Lower leg skin (tissue), 4 donors: ENCODE measurements around the gene EGFL6. TPM values are rescaled to one million over a fixed set of nuclear protein-coding genes. Genes with fewer than 3 reads are reported as not detected.
"Not testable (repeated sequence)": the region's sequence is repeated elsewhere in the genome, so short reads cannot be mapped to it uniquely, and the experiment has no call there.

Experiments
- DNase-seq, 2 donors: peaks; one replicate each; pipeline ENCODE4 v3.0.0-alpha.2; 2019; ENCODE audit warnings: low spot score in 2 of 2
- H3K4me3 ChIP-seq: fragments of 200-600 bp; sonication (generic); 2 replicates; pipeline ENCODE4 v1.5.1; 2017; ENCODE audit warnings: mild to moderate bottlenecking, low read depth; ENCODE audit not compliant: poor library complexity, severe bottlenecking
- POLR2A ChIP-seq, 2 donors: fragments of 450-650 bp; IDR thresholded peaks; one replicate each; pipeline ENCODE4 v1.6.1; 2016 to 2017; ENCODE audit warnings: antibody characterized with exemption in 2 of 2, mild to moderate bottlenecking in 1 of 2, moderate library complexity in 1 of 2
- WGBS, 2 donors: methylation state at CpG; one replicate each; pipeline ENCODE4 v1.1.5; 2018; 5-methylcytosine and 5-hydroxymethylcytosine counted together
- intact Hi-C: fragments of 100-400 bp; cut with DNase I; formaldehyde crosslinking; loops from one replicate; pipeline ENCODE4 v1.15.0; 2023; ENCODE audit warnings: low total_unique reads
- microRNA-seq, 2 donors: library from miRNA; unstranded; fragments of <30 nt; microRNA quantifications; one replicate each; pipeline ENCODE4, GENCODE V29; 2016; ENCODE audit warnings: borderline replicate concordance in 2 of 2, borderline number of aligned reads in 1 of 2
- total RNA-seq, 4 donors: library from RNA; depleted of rRNA; stranded (reverse); fragments of >200 nt; gene quantifications; one replicate each; pipeline ENCODE4 v1.1.0, GENCODE V29; 2016
- TF ChIP-seq, protein P1 (sequence below), 3 donors: fragments of 450-650 bp; IDR thresholded peaks; one replicate each; pipeline ENCODE4 v1.5.1; 2016; ENCODE audit warnings: antibody characterized with exemption in 3 of 3, mild to moderate bottlenecking in 3 of 3, moderate library complexity in 2 of 3

Gene EGFL6
- total RNA-seq, 4 donors from 2014 or later, result 0.13 to 0.38 (median 0.32) TPM; not detected in 1

DNA sequence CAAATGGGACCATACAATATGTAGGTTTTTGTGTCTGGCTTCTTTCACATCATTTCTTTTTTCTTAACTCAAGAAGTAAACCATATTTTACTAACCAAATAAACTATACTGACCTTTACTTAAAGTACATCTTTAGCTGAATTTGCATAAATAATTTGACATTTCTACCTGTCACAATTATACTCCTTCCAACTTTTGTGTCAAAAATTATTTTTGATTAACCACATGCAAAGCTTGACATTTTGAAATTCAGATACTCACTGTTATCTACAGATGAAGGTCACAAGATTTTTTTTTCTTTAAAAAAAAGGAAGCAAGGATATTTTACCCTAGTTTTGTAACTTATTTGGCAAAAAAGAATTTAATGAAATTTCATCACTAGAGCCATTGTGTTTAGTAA, 107.5 kb downstream of the EGFL6 start:
- no peak for DNase-seq
- TF ChIP-seq POLR2A (IDR thresholded peaks at IDR 0.05), result no peak
- TF ChIP-seq, protein P1, sequence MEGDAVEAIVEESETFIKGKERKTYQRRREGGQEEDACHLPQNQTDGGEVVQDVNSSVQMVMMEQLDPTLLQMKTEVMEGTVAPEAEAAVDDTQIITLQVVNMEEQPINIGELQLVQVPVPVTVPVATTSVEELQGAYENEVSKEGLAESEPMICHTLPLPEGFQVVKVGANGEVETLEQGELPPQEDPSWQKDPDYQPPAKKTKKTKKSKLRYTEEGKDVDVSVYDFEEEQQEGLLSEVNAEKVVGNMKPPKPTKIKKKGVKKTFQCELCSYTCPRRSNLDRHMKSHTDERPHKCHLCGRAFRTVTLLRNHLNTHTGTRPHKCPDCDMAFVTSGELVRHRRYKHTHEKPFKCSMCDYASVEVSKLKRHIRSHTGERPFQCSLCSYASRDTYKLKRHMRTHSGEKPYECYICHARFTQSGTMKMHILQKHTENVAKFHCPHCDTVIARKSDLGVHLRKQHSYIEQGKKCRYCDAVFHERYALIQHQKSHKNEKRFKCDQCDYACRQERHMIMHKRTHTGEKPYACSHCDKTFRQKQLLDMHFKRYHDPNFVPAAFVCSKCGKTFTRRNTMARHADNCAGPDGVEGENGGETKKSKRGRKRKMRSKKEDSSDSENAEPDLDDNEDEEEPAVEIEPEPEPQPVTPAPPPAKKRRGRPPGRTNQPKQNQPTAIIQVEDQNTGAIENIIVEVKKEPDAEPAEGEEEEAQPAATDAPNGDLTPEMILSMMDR (IDR thresholded peaks at IDR 0.05), result no peak
- intact Hi-C loops, result no loop called here

DNA sequence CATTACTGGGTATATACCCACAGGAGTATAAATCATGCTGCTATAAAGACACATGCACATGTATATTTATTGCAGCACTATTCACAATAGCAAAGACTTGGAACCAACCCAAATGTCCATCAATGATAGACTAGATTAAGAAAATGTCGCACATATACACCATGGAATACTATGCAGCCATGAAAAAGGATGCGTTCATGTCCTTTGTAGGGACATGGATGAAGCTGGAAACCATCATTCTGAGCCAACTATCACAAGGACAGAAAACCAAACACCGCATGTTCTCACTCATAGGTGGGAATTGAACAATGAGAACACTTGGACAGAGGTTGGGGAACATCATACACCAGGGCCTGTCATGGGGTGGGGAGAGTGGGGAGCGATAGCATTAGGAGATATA, 110.3 kb downstream of the EGFL6 start:
- intact Hi-C loops, DNase-seq, H3K4me3 ChIP-seq: not testable (repeated sequence)
- 92 to 97% methylated on average over 3 to 4 of the region's 4 CpGs for WGBS, 2 donors

More for the DNA sequence above, 107.5 kb downstream of the EGFL6 start:
- no peak overlapping the region for H3K4me3 ChIP-seq

DNA sequence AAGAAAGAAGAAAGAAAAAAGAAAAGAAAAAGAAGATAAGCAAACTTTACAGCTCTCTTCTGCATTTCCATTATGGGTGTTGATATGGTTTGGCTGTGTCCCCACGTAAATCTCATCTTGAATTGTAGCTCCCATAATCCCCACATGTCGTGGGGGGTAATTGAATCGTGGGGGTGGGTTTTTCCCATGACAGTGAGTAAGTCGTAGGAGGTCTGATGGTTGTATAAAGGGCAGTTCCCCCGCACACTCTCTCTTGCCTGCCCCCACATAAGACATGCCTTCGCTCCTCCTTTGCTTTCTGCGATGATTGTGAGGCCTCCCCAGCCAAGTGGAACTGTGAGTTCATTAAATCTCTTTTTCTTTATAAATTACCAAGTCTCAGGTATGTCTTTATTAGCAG, 112.2 kb downstream of the EGFL6 start:
- no peak for TF ChIP-seq POLR2A (IDR thresholded peaks at IDR 0.05)
- TF ChIP-seq, protein P1 (IDR thresholded peaks at IDR 0.05), result no peak
- H3K4me3 ChIP-seq, result no peak overlapping the region
- intact Hi-C loops, result no loop called here
- WGBS, 2 donors, result 72 to 95% methylated on average over 7 of the region's 7 CpGs
- DNase-seq, result no peak

Small RNA genes within 50 kb of the gene (microRNA-seq; reads per million reads assigned to microRNA genes)
- 0 reads per million in 2 donors for gene MIR6086

Other genes with a start within 250 kb of the EGFL6 start
- not detected for gene ATXN3L, start 249.5 kb upstream of the EGFL6 start, total RNA-seq
- gene TCEANC, start 83.5 kb downstream of the EGFL6 start, total RNA-seq, result 1 to 10 TPM; 2.5 to 6.9 (median 2.7) TPM
- 10 to 100 TPM; 44.6 to 70.5 (median 56.0) TPM for gene RAB9A, start 119.5 kb downstream of the EGFL6 start, total RNA-seq
- 10 to 100 TPM; 12.6 to 16.1 (median 14.9) TPM for gene TRAPPC2, start 165.0 kb downstream of the EGFL6 start, total RNA-seq
- 10 to 100 TPM; 20.0 to 69.6 (median 27.5) TPM for gene OFD1, start 165.1 kb downstream of the EGFL6 start, total RNA-seq
- 10 to 100 TPM in 2 of 4 donors, 1 to 10 TPM in 2; 4.6 to 22.8 (median 12.3) TPM for gene GPM6B, start 247.5 kb downstream of the EGFL6 start, total RNA-seq